CD4-positive, alpha-beta memory T cell (primary cell): ENCODE measurements around the gene NEUROG3. TPM values are rescaled to one million over a fixed set of nuclear protein-coding genes. Genes with fewer than 3 reads are reported as not detected.
A peak's percentile ranks its signal among the peaks of the same experiment; 100 is the strongest.

Experiments
- CTCF ChIA-PET: fragments of 350-600 bp; sonication (Branson Sonifier 250); formaldehyde crosslinking; loops from one replicate; lab custom pipeline; 2021; ENCODE audit warnings: inconsistent platforms; ENCODE audit not compliant: partially characterized antibody; lab: Charles Lee
- POLR2A ChIA-PET: fragments of 350-600 bp; sonication (Branson Sonifier 250); formaldehyde crosslinking; loops from one replicate; lab custom pipeline; 2021; ENCODE audit not compliant: partially characterized antibody; lab: Charles Lee
- DNase-seq, 5 donors: peaks; one replicate each; pipeline versions ENCODE4 v3.0.0 to v3.0.0-alpha.2; 2020 to 2022; ENCODE audit warnings: mixed read lengths in 1 of 5
- H3K27ac ChIP-seq: one replicate; pipeline ENCODE4 v1.7.0; 2013; ENCODE audit warnings: low read depth, low read length
- H3K27me3 ChIP-seq: 2 replicates; pipeline ENCODE4 v1.7.0; 2013; ENCODE audit warnings: mild to moderate bottlenecking, low read length, moderate library complexity; ENCODE audit not compliant: insufficient read depth
- H3K36me3 ChIP-seq: 2 replicates; pipeline ENCODE4 v1.7.0; 2013; ENCODE audit warnings: mild to moderate bottlenecking, low read length, moderate library complexity; ENCODE audit not compliant: insufficient read depth
- H3K4me1 ChIP-seq: 2 replicates; pipeline ENCODE4 v1.7.0; 2013; ENCODE audit warnings: mild to moderate bottlenecking, low read length, moderate library complexity; ENCODE audit not compliant: insufficient read depth
- H3K4me3 ChIP-seq, 2 donors: one replicate each; pipeline ENCODE4 v1.7.0; 2013; ENCODE audit warnings: low read length in 2 of 2, mild to moderate bottlenecking in 1 of 2
- H3K9me3 ChIP-seq, 2 donors: one replicate each; pipeline ENCODE4 v1.7.0; 2013; ENCODE audit warnings: low read length in 2 of 2, control low read depth in 1 of 2; ENCODE audit not compliant: control insufficient read depth in 1 of 2
- H3K27ac Mint-ChIP-seq, 7 donors: one replicate each; pipeline ENCODE4 v1.8.0; 2020 to 2021; ENCODE audit warnings: mixed read lengths in 7 of 7, mild to moderate bottlenecking in 6 of 7, inconsistent platforms in 3 of 7, moderate library complexity in 3 of 7
- H3K27me3 Mint-ChIP-seq, 2 donors: one replicate each; pipeline ENCODE4 v1.8.0; 2020 to 2021; ENCODE audit warnings: mixed read lengths in 2 of 2
- H3K36me3 Mint-ChIP-seq, 2 donors: one replicate each; pipeline ENCODE4 v1.8.0; 2020 to 2021; ENCODE audit warnings: mixed read lengths in 2 of 2, inconsistent platforms in 1 of 2, mild to moderate bottlenecking in 1 of 2
- H3K4me1 Mint-ChIP-seq, 4 donors: one replicate each; pipeline ENCODE4 v1.8.0; 2020 to 2021; ENCODE audit warnings: mixed read lengths in 4 of 4, mild to moderate bottlenecking in 1 of 4
- H3K4me3 Mint-ChIP-seq, 8 donors: one replicate each; pipeline ENCODE4 v1.8.0; 2020 to 2021; ENCODE audit warnings: mixed read lengths in 8 of 8, mild to moderate bottlenecking in 7 of 8, moderate library complexity in 6 of 8, inconsistent platforms in 3 of 8
- H3K9me3 Mint-ChIP-seq, 8 donors: one replicate each; pipeline ENCODE4 v1.8.0; 2020 to 2021; ENCODE audit warnings: mixed read lengths in 8 of 8, mild to moderate bottlenecking in 5 of 8, inconsistent platforms in 3 of 8, moderate library complexity in 1 of 8
- intact Hi-C: fragments of 100-400 bp; cut with micrococcal nuclease; formaldehyde crosslinking; loops from one replicate; pipeline ENCODE4 v1.15.1; 2023
- polyA plus RNA-seq, 2 donors: library from polyadenylated mRNA; unstranded; fragments of 300-500 nt; fragmentation: Illumina TruSeq; gene quantifications; one replicate each; pipeline ENCODE4 v1.2.3, GENCODE V29; 2021
- total RNA-seq, 2 experiments: library from RNA; stranded (reverse); gene quantifications; one replicate each; pipeline ENCODE4 v1.2.3, GENCODE V29; 2021

NEUROG3 gene
- total and polyA plus RNA-seq, 4 experiments from 2014 or later: 0.14 TPM; not detected in 3

DNA sequence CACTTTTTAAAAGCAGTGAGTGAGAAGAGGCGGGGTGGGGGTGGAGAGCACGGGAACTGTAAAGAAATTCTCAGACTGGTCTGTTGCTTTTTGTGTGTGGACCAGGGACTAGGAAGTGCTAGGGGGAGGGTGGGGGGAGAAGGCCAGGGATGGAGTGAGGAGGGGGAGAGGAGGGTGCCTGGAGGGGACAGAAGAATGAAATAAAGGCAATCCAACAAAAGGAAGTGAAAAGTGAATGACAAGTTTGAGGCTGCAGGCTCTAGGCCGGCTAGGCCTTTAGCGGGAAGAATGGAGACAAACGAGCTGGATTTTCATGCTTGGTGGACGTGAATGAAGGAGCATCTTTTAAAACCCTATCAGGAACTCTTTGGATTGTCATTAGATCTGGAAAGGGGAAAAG, 13.7 kb downstream of the NEUROG3 start:
- Mint-ChIP-seq H3K27me3 (peaks cover 11 to 15% of the 10 kb centered on the region in 2 donors), H3K4me3 (peak overlapping the region in 1 of 8 donors; percentile 41), H3K27ac (peak overlapping the region in 1 of 7 donors; percentile 56), H3K4me1 (peaks cover 12 to 18% (median 13%) of the 10 kb centered on the region in 4 donors), H3K36me3 (no peaks in the 10 kb centered on the region), H3K9me3 (no peaks in the 10 kb centered on the region)
- no peaks in the 10 kb centered on the region for H3K9me3 ChIP-seq
- peaks cover 13% of the 10 kb centered on the region for H3K4me1 ChIP-seq
- no peak overlapping the region for H3K4me3 ChIP-seq
- POLR2A ChIA-PET: interaction anchor here (1.5 kb wide), 1 partner anchor 13 kb away, joined by 3 read pairs; no protein-coding TSS in a partner anchor
- no peak for DNase-seq
- no peaks in the 10 kb centered on the region for H3K36me3 ChIP-seq
- CTCF ChIA-PET: no interaction called here
- no peaks in the 10 kb centered on the region for H3K27me3 ChIP-seq
- intact Hi-C loops: no loop called here
- H3K27ac ChIP-seq: no peak overlapping the region

GRCh38 chr10:69558559-69558958, 14.7 kb downstream of the NEUROG3 start:
- CTCF ChIA-PET: interaction anchor here (1.4 kb wide), 1 partner anchor 10 kb away, joined by 3 read pairs; no protein-coding TSS in a partner anchor
- no peaks in the 10 kb centered on the region for H3K36me3 Mint-ChIP-seq
- Histone ChIP-seq H3K27me3 (no peaks in the 10 kb centered on the region), H3K4me1 (peaks cover 13% of the 10 kb centered on the region), H3K4me3 (no peak overlapping the region), H3K9me3 (no peaks in the 10 kb centered on the region), H3K27ac (no peak overlapping the region), H3K36me3 (no peaks in the 10 kb centered on the region)
- POLR2A ChIA-PET: no interaction called here
- intact Hi-C loops: no loop called here
- H3K4me1 Mint-ChIP-seq: peaks cover 12 to 18% (median 13%) of the 10 kb centered on the region in 4 donors
- H3K27me3 Mint-ChIP-seq: peaks cover 9 to 10% of the 10 kb centered on the region in 2 donors
- peak overlapping the region in 2 of 7 donors; percentile 7 to 60 for H3K27ac Mint-ChIP-seq
- DNase-seq: peak in 3 of 5 donors; percentile 23 to 30 (median 29)
- peak overlapping the region in 5 of 8 donors; percentile 11 to 63 (median 47) for H3K4me3 Mint-ChIP-seq
- H3K9me3 Mint-ChIP-seq: peaks cover 0 to under 1% (median 0%) of the 10 kb centered on the region in 8 donors

DNA sequence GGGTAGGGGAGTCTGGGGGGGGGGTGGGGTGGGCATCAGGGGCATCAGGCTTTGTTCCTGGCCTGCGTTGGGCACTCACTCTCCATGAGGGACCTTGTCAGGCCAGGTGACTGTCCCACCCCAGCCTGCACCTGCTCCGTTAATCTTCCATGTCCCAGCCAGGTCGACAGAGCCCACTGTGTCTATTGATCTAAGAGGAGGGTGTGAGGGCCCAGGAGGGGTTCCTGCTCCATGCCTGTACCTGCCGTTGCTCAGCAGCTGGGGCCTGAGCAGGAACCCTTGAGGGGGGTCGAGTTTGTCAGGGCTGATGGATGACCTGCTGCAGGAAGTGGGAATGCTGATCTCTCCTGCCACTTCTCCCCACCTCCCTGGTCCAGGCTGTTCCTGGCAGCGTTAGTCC, 18.6 kb downstream of the NEUROG3 start:
- CTCF ChIA-PET: no interaction called here

GRCh38 chr10:69553328-69553727, 19.9 kb downstream of the NEUROG3 start:
- intact Hi-C loops: no loop called here
- Histone ChIP-seq H3K27ac (no peak overlapping the region), H3K36me3 (no peaks in the 10 kb centered on the region), H3K27me3 (no peaks in the 10 kb centered on the region), H3K4me1 (peaks cover 3% of the 10 kb centered on the region), H3K4me3 (no peak overlapping the region), H3K9me3 (peaks cover 0 to 8% of the 10 kb centered on the region in 2 donors)
- Mint-ChIP-seq H3K9me3 (peaks cover 0 to 40% (median 31%) of the 10 kb centered on the region in 8 donors), H3K36me3 (peaks cover 4 to 16% of the 10 kb centered on the region in 2 donors), H3K27me3 (peaks cover 16 to 20% of the 10 kb centered on the region in 2 donors), H3K4me1 (peaks cover 3 to 4% (median 4%) of the 10 kb centered on the region in 4 donors), H3K27ac (no peak overlapping the region), H3K4me3 (no peak overlapping the region)
- ChIA-PET CTCF (no interaction called here), POLR2A (no interaction called here)
- DNase-seq: no peak

More for the DNA sequence above, 18.6 kb downstream of the NEUROG3 start:
- POLR2A ChIA-PET: no interaction called here
- H3K4me3 Mint-ChIP-seq: no peak overlapping the region
- no peaks in the 10 kb centered on the region for H3K36me3 ChIP-seq
- H3K36me3 Mint-ChIP-seq: peaks cover under 1 to 4% of the 10 kb centered on the region in 2 donors
- peaks cover 16 to 19% of the 10 kb centered on the region in 2 donors for H3K27me3 Mint-ChIP-seq
- peaks cover 0 to 27% (median 19%) of the 10 kb centered on the region in 8 donors for H3K9me3 Mint-ChIP-seq
- no peak overlapping the region for H3K27ac ChIP-seq
- peaks cover 0 to 6% of the 10 kb centered on the region in 2 donors for H3K9me3 ChIP-seq
- H3K4me3 ChIP-seq: no peak overlapping the region
- intact Hi-C loops: no loop called here
- no peaks in the 10 kb centered on the region for H3K27me3 ChIP-seq
- peaks cover 13% of the 10 kb centered on the region for H3K4me1 ChIP-seq
- peaks cover 10 to 17% (median 12%) of the 10 kb centered on the region in 4 donors for H3K4me1 Mint-ChIP-seq
- DNase-seq: no peak
- H3K27ac Mint-ChIP-seq: no peak overlapping the region

DNA sequence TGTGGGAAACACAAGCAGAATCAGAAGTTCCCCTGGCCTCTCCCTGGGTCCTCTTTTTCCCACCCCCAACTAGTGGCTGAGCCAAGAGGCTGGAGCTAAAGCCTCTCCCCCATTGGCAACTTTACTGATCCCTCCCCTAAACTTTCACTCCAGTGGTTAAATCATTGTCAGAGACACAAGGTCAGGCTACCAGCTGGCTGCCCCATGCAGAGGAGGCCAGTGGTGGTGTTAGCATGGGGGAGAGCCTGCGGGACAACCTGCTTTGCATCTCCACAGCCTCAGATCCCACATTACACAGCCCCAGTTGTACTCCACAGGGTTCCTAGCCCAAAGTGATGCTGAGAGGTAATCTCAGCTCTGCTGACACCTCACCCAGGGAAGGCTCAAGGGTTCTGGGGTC, 21.0 kb downstream of the NEUROG3 start:
- H3K4me1 Mint-ChIP-seq: no peaks in the 10 kb centered on the region
- no peak overlapping the region for H3K27ac ChIP-seq
- no peaks in the 10 kb centered on the region for H3K27me3 ChIP-seq
- peaks cover 5 to 25% of the 10 kb centered on the region in 2 donors for H3K36me3 Mint-ChIP-seq
- H3K36me3 ChIP-seq: no peaks in the 10 kb centered on the region
- H3K4me3 ChIP-seq: no peak overlapping the region
- H3K9me3 Mint-ChIP-seq: peaks cover 2 to 51% (median 38%) of the 10 kb centered on the region in 8 donors
- no peak overlapping the region for H3K27ac Mint-ChIP-seq
- no peaks in the 10 kb centered on the region for H3K4me1 ChIP-seq
- CTCF ChIA-PET: no interaction called here
- intact Hi-C loops: no loop called here
- DNase-seq: no peak
- POLR2A ChIA-PET: no interaction called here
- no peak overlapping the region for H3K4me3 Mint-ChIP-seq
- peaks cover 16 to 21% of the 10 kb centered on the region in 2 donors for H3K27me3 Mint-ChIP-seq
- H3K9me3 ChIP-seq: peaks cover 0 to 8% of the 10 kb centered on the region in 2 donors

GRCh38 chr10:69549959-69550358, 23.3 kb downstream of the NEUROG3 start:
- Histone ChIP-seq H3K4me1 (no peaks in the 10 kb centered on the region), H3K27ac (no peak overlapping the region), H3K27me3 (no peaks in the 10 kb centered on the region), H3K36me3 (no peaks in the 10 kb centered on the region), H3K4me3 (no peak overlapping the region), H3K9me3 (peaks cover 0 to 8% of the 10 kb centered on the region in 2 donors)
- no peak overlapping the region for H3K27ac Mint-ChIP-seq
- peaks cover 5 to 27% of the 10 kb centered on the region in 2 donors for H3K36me3 Mint-ChIP-seq
- DNase-seq: no peak
- POLR2A ChIA-PET: no interaction called here
- no peak overlapping the region for H3K4me3 Mint-ChIP-seq
- H3K27me3 Mint-ChIP-seq: peaks cover 13 to 19% of the 10 kb centered on the region in 2 donors
- H3K9me3 Mint-ChIP-seq: peaks cover 2 to 51% (median 39%) of the 10 kb centered on the region in 8 donors
- intact Hi-C loops: no loop called here
- CTCF ChIA-PET: no interaction called here
- H3K4me1 Mint-ChIP-seq: no peaks in the 10 kb centered on the region

GRCh38 chr10:69541463-69541862, 31.8 kb downstream of the NEUROG3 start:
- Mint-ChIP-seq H3K9me3 (peaks cover 0 to 28% (median 19%) of the 10 kb centered on the region in 8 donors), H3K4me1 (no peaks in the 10 kb centered on the region), H3K36me3 (peaks cover 0 to 11% of the 10 kb centered on the region in 2 donors), H3K27ac (no peak overlapping the region), H3K27me3 (peaks cover 7 to 8% of the 10 kb centered on the region in 2 donors), H3K4me3 (no peak overlapping the region)
- H3K36me3 ChIP-seq: no peaks in the 10 kb centered on the region
- CTCF ChIA-PET: no interaction called here
- intact Hi-C loops: no loop called here
- H3K9me3 ChIP-seq: no peaks in the 10 kb centered on the region
- H3K4me1 ChIP-seq: no peaks in the 10 kb centered on the region
- no peaks in the 10 kb centered on the region for H3K27me3 ChIP-seq
- POLR2A ChIA-PET: no interaction called here
- no peak overlapping the region for H3K27ac ChIP-seq
- no peak for DNase-seq
- H3K4me3 ChIP-seq: no peak overlapping the region
